GM11168 (cell line): Measurements from ENCODE around the gene ZNF324.
"Not testable (repeated sequence)": the region's sequence is repeated elsewhere in the genome, so short reads cannot be mapped to it uniquely, and the experiment has no call there.

ENCODE experiments used
- in situ Hi-C: fragments of 300-500 bp; cut with MboI; formaldehyde crosslinking; loops from one replicate; pipeline ENCODE4 v1.12.0; 2022; ENCODE audit warnings: low sequenced_read_pairs; ENCODE audit not compliant: unreplicated experiment

ZNF324 gene

GRCh38 chr19:58498316-58499020, 31.6 kb downstream of the ZNF324 start:
- in situ Hi-C loops, result no loop called here

GRCh38 chr19:58499021-58499927, 32.4 kb downstream of the ZNF324 start:
- in situ Hi-C loops, result no loop called here

GRCh38 chr19:58500242-58500641, 33.4 kb downstream of the ZNF324 start:
- in situ Hi-C loops, result no loop called here

- in situ Hi-C loops, result not testable (repeated sequence)
These were observed 40.8 kb downstream of the ZNF324 start for GRCh38 chr19:58507602-58508223.

- in situ Hi-C loops, result no loop called here
These were observed 42.8 kb downstream of the ZNF324 start for GRCh38 chr19:58509731-58510083.

- in situ Hi-C loops, result no loop called here
These were observed 43.4 kb downstream of the ZNF324 start for GRCh38 chr19:58510084-58510862.

- in situ Hi-C loops, result no loop called here
These were observed 44.7 kb downstream of the ZNF324 start, which contains the start of gene SLC27A5 for GRCh38 chr19:58511353-58512208. Gene SLC27A5, minus strand, starts transcription at chr19:58511992. Its CDS starts 37 bp downstream, at chr19:58511955.

- in situ Hi-C loops, result no loop called here
These were observed 46.4 kb downstream of the ZNF324 start for GRCh38 chr19:58513213-58513693.

- in situ Hi-C loops, result no loop called here
These were observed 47.0 kb downstream of the ZNF324 start for GRCh38 chr19:58513694-58514563.

GRCh38 chr19:58514564-58515022, 47.7 kb downstream of the ZNF324 start:
- in situ Hi-C loops, result no loop called here

- in situ Hi-C loops, result no loop called here
These were observed 48.4 kb downstream of the ZNF324 start for GRCh38 chr19:58515259-58515658.

GRCh38 chr19:58516246-58516836, 49.5 kb downstream of the ZNF324 start:
- in situ Hi-C loops, result no loop called here

- in situ Hi-C loops, result no loop called here
These were observed 50.3 kb downstream of the ZNF324 start for GRCh38 chr19:58516964-58517833.

- in situ Hi-C loops, result no loop called here
These were observed 51.6 kb downstream of the ZNF324 start for GRCh38 chr19:58518256-58519086.

GRCh38 chr19:58519087-58519354, 52.1 kb downstream of the ZNF324 start:
- in situ Hi-C loops, result no loop called here
